H1 (cell line): ENCODE data around the gene SLC27A1. TPM values are rescaled to one million over a fixed set of nuclear protein-coding genes. Genes with fewer than 3 reads are reported as not detected.

ENCODE experiments used
- CTCF ChIP-seq, 3 experiments: IDR thresholded peaks; 1 replicate in 2 of 3; 2 replicates in 1 of 3; pipeline versions ENCODE4 v1.5.1 to v1.6.1; 2011; ENCODE audit warnings: low read length in 3 of 3, mild to moderate bottlenecking in 3 of 3, inconsistent platforms in 2 of 3, low read depth in 1 of 3, moderate library complexity in 1 of 3; ENCODE audit not compliant: insufficient read depth in 1 of 3; ENCODE audit errors: control extremely low read depth in 1 of 3
- polyA plus RNA-seq, 7 experiments: library from polyadenylated mRNA; depleted of rRNA in 3 of 7; stranded (reverse) in 5 of 7; unstranded in 2 of 7; fragments of >200 nt in 5 of 7; fragments of 200-250 nt in 2 of 7; gene quantifications; 1 replicate in 5 of 7; 2 replicates in 1 of 7; 4 replicates in 1 of 7; pipeline versions ENCODE4 v1.2.1 to v1.2.3, GENCODE V29; 2011 to 2013; ENCODE audit warnings: missing spikeins in 2 of 7, mixed read lengths in 2 of 7
- total RNA-seq: library from RNA; stranded (reverse); fragmentation: NEBNext Ultra II Directional; extraction: Animal tissue kit (Norgen Biotek cat#: 25700); gene quantifications from 2 replicates; pipeline ENCODE4 v1.2.1, GENCODE V29; 2021

The SLC27A1 gene
- total and polyA plus RNA-seq, 2 of the 8 experiments (the other 6 are each of a cell fraction or from before 2014, with no cell fraction given): 7.5 to 9.1 TPM

DNA sequence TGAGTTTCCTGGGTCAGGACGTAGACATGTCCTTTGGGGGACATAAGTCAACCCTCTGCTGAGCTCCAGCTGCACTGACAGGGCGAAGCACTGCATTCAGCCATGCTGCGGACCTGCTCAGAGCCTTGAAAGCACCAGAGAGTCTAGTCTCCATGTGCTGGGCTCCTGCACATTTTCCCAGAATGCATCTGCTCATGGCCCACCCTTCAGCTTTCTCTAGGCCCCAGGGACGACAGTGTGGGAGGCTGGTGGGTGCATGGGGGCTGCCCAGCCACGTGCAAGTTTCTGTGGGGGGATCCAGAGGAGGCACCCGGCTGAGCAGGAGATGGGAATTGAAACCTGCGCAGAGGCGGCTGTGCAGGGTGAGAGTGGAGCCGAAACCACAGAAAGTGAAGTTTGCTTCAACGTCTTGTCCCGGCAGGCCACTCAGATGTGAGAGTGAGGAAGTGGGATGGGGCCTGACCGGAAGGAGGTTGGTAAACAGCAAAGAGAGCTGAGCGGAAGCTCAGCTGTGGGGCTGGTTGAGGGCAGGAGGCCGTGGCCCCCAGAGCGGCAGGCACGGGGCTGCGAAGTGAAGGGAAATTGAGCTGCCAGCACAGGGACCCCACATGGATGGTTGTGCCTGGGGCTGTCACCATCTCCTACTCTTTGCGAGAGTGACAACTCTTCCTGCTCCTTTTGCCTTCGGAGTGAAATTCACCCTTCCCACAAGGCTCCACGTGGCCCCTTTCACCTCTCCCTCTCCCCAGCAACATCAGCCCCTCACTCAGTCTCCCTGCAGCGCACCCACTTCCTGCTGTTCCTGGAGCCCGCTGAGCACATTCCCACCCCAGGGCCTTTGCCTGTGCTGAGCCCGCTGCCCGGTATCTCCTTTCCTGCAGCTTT is 52.9 kb downstream of the SLC27A1 start (continued):
- TF ChIP-seq CTCF (IDR thresholded peaks at IDR 0.05; ENCODE audit: control extremely low read depth in 1 of 3, insufficient read depth in 1 of 3, low read depth in 1 of 3, low read length in 3 of 3): no peak
